Central memory CD4-positive, alpha-beta T cell (primary cell): ENCODE measurements around the gene MLLT3.

Experiments
- DNase-seq: peaks from one replicate; pipeline ENCODE4 v3.0.0; 2022

MLLT3 gene

GRCh38 chr9:20472342-20473045 is 149.8 kb downstream of the MLLT3 start:
- no peak for DNase-seq

- no peak for DNase-seq
These were observed 155.8 kb downstream of the MLLT3 start for GRCh38 chr9:20466328-20467008.

GRCh38 chr9:20464242-20464641 is 158.1 kb downstream of the MLLT3 start:
- DNase-seq = no peak

- no peak for DNase-seq
These were observed 158.5 kb downstream of the MLLT3 start for GRCh38 chr9:20463823-20464222.

- no peak for DNase-seq
These were observed 159.9 kb downstream of the MLLT3 start for GRCh38 chr9:20462410-20462809.

- no peak for DNase-seq
These were observed 175.0 kb downstream of the MLLT3 start for GRCh38 chr9:20447291-20447690.

GRCh38 chr9:20446248-20446647 is 176.1 kb downstream of the MLLT3 start:
- no peak for DNase-seq

- DNase-seq = no peak
These were observed 179.6 kb downstream of the MLLT3 start for GRCh38 chr9:20442461-20443319.

GRCh38 chr9:20441711-20442423 is 180.4 kb downstream of the MLLT3 start:
- no peak for DNase-seq

GRCh38 chr9:20441166-20441565 is 181.1 kb downstream of the MLLT3 start:
- no peak for DNase-seq

- no peak for DNase-seq
These were observed 184.8 kb downstream of the MLLT3 start for GRCh38 chr9:20437476-20437875.

GRCh38 chr9:20436476-20437195 is 185.7 kb downstream of the MLLT3 start:
- DNase-seq = no peak

- no peak for DNase-seq
These were observed 193.3 kb downstream of the MLLT3 start for GRCh38 chr9:20428976-20429375.

GRCh38 chr9:20427359-20427758 is 194.9 kb downstream of the MLLT3 start:
- no peak for DNase-seq

GRCh38 chr9:20426019-20426418 is 196.3 kb downstream of the MLLT3 start:
- no peak for DNase-seq

- no peak for DNase-seq
These were observed 202.8 kb downstream of the MLLT3 start for GRCh38 chr9:20419533-20419932.

GRCh38 chr9:20418485-20418884 is 203.8 kb downstream of the MLLT3 start:
- no peak for DNase-seq

- no peak for DNase-seq
These were observed 204.8 kb downstream of the MLLT3 start for GRCh38 chr9:20417373-20418080.

- DNase-seq = no peak
These were observed 208.1 kb downstream of the MLLT3 start for GRCh38 chr9:20414150-20414549.

- DNase-seq = no peak
These were observed 212.8 kb downstream of the MLLT3 start for GRCh38 chr9:20409321-20410092.

- no peak for DNase-seq
These were observed 213.8 kb downstream of the MLLT3 start for GRCh38 chr9:20408513-20408912.
